ACC112 (cell line): ENCODE measurements around the gene SRSF9.

ENCODE experiments used
- H2AFZ ChIP-seq: fragments of 200-600 bp; sonication (generic); one replicate; pipeline ENCODE4 v1.6.0; 2017; ENCODE audit warnings: antibody characterized with exemption, low read length; ENCODE audit not compliant: unreplicated experiment
- H3K27ac ChIP-seq: fragments of 200-600 bp; sonication (generic); 2 replicates; pipeline ENCODE4 v1.5.1; 2014; ENCODE audit warnings: low read depth, mild to moderate bottlenecking, antibody characterized with exemption, low read length, moderate library complexity
- H3K27me3 ChIP-seq: fragments of 200-600 bp; sonication (generic); 2 replicates; pipeline ENCODE4 v1.6.1; 2014; ENCODE audit warnings: mild to moderate bottlenecking, antibody characterized with exemption, low read length, moderate library complexity, mixed read lengths; ENCODE audit not compliant: insufficient read depth
- H3K36me3 ChIP-seq: fragments of 200-600 bp; sonication (generic); 2 replicates; pipeline ENCODE4 v1.6.1; 2016; ENCODE audit warnings: mild to moderate bottlenecking, antibody characterized with exemption, low read length, moderate library complexity, mixed read lengths; ENCODE audit not compliant: insufficient read depth
- H3K4me1 ChIP-seq: fragments of 200-600 bp; sonication (generic); one replicate; pipeline ENCODE4 v1.6.1; 2016; ENCODE audit warnings: low read length, mixed read lengths; ENCODE audit not compliant: insufficient read depth, unreplicated experiment, control insufficient read depth
- H3K4me3 ChIP-seq: fragments of 200-600 bp; sonication (generic); 2 replicates; pipeline ENCODE4 v1.5.1; 2014; ENCODE audit warnings: mild to moderate bottlenecking, low read depth, low read length
- H3K79me2 ChIP-seq: fragments of 200-600 bp; sonication (generic); one replicate; pipeline ENCODE4 v1.6.0; 2016; ENCODE audit warnings: low read length; ENCODE audit not compliant: control insufficient read depth, unreplicated experiment, insufficient read depth

Gene SRSF9

DNA sequence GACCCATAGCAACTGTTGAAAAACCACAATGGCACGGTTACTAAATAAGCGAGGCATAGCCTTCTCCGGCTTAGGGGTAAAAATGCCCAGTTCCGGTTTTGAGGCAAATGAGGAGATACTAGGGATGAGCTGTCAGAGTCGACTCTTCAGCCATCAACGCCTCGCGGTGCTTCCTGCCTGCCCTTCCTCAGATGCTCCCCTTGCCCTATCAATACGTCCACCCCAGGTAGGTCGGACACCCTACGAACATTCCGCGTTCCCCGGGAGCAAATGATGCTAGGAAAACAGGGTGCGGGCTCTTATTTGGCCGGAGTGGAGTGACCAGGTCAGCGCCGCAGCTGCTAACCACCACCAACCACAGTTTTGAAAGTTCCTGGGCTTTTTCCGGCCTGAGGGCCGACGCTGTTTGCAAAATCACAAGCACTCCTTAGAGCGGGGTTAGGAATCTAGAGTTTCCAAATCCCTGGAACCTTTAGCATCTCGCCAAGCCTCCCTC is 1.2 kb downstream of the SRSF9 start:
- peaks cover 86% of the 10 kb centered on the region for H3K79me2 ChIP-seq
- no peak overlapping the region for H2AFZ ChIP-seq
- H3K27me3 ChIP-seq, result no peaks in the 10 kb centered on the region
- peaks cover 11% of the 10 kb centered on the region for H3K4me1 ChIP-seq
- H3K27ac ChIP-seq, result peak overlapping the region; percentile 71
- H3K36me3 ChIP-seq, result peaks cover 21% of the 10 kb centered on the region; the same call in 1 of the 2 replicates
- peak overlapping the region; percentile 84 for H3K4me3 ChIP-seq

DNA sequence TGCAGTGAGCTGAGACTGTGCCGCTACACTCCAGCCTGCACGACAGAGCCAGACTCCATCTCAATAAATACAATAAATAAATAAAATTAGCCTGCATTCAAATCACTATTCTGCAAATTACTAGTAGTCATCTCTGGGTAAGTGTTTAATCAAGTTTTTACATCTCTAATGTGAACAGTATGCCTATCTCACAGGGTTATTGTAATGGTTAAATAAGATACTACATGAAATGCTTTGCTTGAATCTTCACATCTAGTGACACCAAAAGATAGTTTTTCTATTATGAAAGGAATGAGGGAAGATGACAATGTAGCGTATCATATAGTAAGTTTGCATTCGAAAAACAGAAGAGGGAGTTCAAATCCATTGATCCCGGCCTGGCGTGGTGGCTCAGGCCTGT is 2.1 kb downstream of the SRSF9 start:
- peaks cover 8% of the 10 kb centered on the region for H3K4me1 ChIP-seq
- H2AFZ ChIP-seq, result no peak overlapping the region
- H3K4me3 ChIP-seq, result no peak overlapping the region; the same call in 1 of the 2 replicates
- no peak overlapping the region for H3K27ac ChIP-seq
- peaks cover 28% of the 10 kb centered on the region for H3K36me3 ChIP-seq
- H3K27me3 ChIP-seq, result no peaks in the 10 kb centered on the region
- H3K79me2 ChIP-seq, result peaks cover 77% of the 10 kb centered on the region

DNA sequence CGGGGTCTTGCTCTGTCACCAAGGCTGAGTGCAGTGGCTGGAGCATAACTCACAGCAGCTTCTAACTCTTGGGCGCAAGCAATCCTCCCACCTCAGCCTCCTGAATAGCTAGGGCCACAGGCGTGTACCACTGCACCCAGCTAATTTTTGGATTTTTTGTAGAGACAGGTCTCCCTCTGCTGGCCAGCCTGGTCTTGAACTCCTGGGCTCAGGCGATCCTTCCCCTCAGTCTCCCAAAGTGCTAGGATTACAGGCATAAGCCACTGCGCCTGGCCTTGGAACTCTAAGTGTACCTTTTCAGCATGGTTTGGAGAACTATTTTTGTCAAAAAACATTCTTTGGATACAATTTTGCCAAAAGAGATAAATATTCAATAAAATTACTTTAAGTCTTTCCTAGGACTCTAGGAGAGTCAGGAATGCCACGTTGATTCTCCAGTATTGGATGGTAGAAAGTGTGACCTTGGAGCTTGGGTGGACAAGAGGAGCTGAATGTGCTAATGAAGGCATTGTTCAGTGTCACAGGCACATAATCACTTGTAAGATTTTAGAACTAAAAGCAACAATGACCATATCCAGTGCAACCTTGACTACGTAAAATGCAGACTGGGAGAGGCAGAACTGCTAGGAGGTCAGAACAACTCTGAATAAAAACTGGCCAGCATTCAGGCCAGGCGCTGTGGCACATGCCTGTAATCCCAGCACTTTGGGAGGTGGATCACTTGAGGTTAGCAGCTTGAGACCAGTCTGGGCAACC is 2.8 kb downstream of the SRSF9 start:
- Histone ChIP-seq H3K27me3 (no peaks in the 10 kb centered on the region), H3K79me2 (peaks cover 74% of the 10 kb centered on the region), H2AFZ (no peak overlapping the region), H3K4me1 (peaks cover 5% of the 10 kb centered on the region), H3K27ac (no peak overlapping the region), H3K36me3 (peaks cover 32% of the 10 kb centered on the region), H3K4me3 (no peak overlapping the region)

DNA sequence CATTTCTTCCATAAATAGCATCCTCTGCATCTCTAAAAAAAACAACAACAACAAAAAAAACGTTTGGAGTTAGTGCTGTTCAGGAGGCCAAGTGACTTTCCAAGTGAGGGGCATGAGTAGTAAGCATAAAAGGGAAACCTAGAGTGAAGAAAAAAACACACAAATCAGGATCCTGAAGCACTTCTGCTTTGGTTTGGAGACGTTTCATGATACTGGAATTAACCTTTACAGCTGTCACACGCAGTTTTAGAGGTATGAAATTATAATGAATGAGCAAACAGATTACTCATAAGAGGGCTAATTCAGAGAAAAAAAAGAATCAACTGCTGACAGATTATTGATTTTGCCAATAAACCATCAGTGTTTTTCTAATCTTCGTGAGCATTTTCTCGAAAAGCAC is 3.8 kb downstream of the SRSF9 start:
- Histone ChIP-seq H3K4me3 (no peak overlapping the region), H3K36me3 (peaks cover 32% of the 10 kb centered on the region), H3K79me2 (peaks cover 68% of the 10 kb centered on the region)

DNA sequence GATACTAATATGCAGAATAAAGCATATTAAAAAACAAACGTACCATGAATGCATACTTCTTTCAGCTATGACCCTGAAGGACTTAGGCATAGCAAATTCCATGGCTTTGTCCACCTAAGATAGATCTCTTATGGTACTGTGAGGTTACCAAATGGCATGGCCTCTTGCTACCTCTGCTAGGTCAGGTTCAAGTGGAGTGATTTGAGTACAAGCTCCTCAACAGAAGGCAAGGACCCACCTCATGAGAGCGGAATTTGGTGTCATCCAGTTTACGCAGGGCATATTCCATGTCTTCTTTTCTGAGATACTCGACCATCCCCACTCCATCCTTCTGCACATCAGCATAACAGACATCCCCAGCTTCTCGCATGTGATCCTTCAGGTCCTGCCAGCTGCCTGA is 5.8 kb downstream of the SRSF9 start:
- Histone ChIP-seq H3K4me3 (no peak overlapping the region), H3K4me1 (no peaks in the 10 kb centered on the region), H2AFZ (no peak overlapping the region), H3K27me3 (no peaks in the 10 kb centered on the region), H3K79me2 (peaks cover 52% of the 10 kb centered on the region), H3K36me3 (peaks cover 40% of the 10 kb centered on the region), H3K27ac (no peak overlapping the region)

More for the DNA sequence above, 3.8 kb downstream of the SRSF9 start:
- Histone ChIP-seq H3K27me3 (no peaks in the 10 kb centered on the region), H3K4me1 (peaks cover 5% of the 10 kb centered on the region), H3K27ac (no peak overlapping the region), H2AFZ (no peak overlapping the region)

DNA sequence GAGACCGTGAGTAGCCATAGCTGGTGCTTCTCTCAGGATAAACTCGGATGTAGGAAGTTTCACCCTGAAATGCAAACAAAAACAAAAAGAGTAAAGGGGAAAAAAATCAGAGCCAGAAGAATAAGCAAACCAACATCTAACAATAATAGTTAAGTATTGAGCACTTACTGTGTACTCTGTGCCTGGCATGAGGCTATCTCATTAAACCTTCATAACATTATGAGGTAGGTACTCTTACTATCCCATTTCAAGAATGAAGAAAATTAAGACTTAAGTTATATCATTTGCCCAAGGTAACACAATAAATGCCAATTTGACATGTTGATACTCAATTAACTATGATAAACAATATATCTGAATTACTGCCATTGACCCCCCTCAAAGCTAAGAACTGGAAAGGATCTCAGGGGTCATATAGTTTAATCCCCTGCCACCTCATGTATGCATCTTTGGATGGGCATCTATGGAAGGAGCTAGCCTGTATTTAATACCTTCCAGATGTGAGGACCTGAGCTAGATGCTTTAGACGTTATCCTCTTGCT is 7.4 kb downstream of the SRSF9 start:
- H3K4me3 ChIP-seq, result no peak overlapping the region
- H3K27me3 ChIP-seq, result no peaks in the 10 kb centered on the region
- H3K4me1 ChIP-seq, result no peaks in the 10 kb centered on the region
- H3K79me2 ChIP-seq, result peaks cover 36% of the 10 kb centered on the region
- peaks cover 41% of the 10 kb centered on the region for H3K36me3 ChIP-seq
- no peak overlapping the region for H2AFZ ChIP-seq
- no peak overlapping the region for H3K27ac ChIP-seq

DNA sequence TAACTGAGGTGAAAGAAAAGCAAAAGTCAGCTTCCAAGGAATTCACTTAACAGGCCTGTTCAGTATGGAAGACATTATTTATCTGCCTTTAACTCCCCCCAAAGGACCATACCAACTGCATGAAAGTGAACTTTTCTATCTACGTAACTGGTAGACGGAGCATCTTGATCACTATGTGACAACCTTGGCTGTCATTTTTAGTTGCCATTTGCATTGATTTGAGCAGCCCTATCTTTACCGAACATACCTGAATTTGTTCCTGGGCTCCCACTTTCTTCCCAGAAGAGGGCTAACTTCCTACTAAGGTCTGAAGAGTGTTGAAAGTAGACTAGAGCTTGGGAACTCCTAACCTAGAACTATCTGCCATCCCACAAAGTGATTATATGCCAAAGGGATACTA is 9.4 kb downstream of the SRSF9 start:
- Histone ChIP-seq H3K79me2 (peaks cover 16% of the 10 kb centered on the region), H3K27me3 (no peaks in the 10 kb centered on the region), H3K27ac (no peak overlapping the region), H3K4me1 (no peaks in the 10 kb centered on the region), H3K4me3 (no peak overlapping the region), H3K36me3 (peaks cover 37% of the 10 kb centered on the region), H2AFZ (no peak overlapping the region)

DNA sequence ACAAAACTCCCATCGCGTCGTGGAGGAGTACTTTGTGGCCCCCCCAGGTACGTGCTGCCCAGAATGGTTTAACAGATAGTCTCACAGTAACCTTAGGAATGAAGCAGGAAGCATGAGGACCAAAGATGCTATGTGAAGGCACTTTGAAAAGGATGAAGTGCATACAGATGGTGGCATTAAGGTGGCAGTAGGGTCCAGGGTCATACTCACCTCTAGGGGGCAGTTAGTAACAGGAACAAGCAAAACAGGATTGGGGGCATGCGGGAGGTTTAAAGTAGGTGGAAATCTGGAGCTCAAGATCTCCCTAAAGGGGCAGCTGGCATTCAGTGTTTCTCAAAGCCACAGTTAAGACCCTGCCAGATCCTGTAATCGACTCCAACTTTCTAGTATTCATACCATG is 12.4 kb downstream of the SRSF9 start:
- Histone ChIP-seq H3K79me2 (peaks cover 6% of the 10 kb centered on the region), H3K36me3 (peaks cover 17% of the 10 kb centered on the region), H3K27ac (no peak overlapping the region), H3K4me1 (no peaks in the 10 kb centered on the region), H2AFZ (no peak overlapping the region), H3K27me3 (no peaks in the 10 kb centered on the region), H3K4me3 (no peak overlapping the region)

DNA sequence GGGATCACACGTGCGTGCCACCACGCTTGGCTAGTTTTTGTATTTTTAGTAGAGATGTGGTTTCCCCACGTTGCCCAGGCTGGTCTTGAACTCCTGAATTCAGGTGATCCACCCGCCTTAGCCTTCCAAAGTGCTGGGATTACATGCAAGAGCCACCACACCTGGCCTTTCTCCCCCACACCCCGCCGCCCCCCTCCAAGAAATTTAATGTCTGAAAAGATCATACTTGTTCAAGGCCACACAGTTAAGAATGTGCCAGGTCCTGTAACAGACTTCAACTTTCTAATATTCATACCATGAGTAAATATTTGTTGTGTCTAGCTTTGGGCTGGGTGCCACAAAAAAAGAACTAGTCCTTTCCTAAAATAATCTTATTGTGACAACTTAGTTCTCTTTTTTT is 14.2 kb downstream of the SRSF9 start:
- Histone ChIP-seq H3K27ac (no peak overlapping the region), H3K36me3 (peaks cover 18% of the 10 kb centered on the region), H3K79me2 (peaks cover 10% of the 10 kb centered on the region)

DNA sequence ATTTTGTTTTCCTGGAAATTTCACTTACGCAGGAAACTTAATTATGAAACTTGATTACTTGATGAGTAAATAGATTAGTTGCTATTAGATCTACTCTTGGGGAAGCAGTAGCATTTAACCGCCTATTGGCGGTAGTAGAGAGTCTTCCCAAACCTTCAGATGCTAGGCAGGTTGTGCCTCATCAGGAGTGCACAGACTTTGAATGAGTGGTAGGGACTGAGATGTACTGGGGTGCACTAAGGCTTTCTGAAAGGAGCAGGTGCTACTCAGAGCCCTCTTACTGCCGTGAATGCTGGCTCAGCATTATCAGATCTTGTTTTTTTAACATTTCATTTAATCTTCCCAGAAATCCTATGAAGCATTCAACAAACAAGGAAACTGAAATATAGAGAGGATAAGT is 15.6 kb downstream of the SRSF9 start:
- Histone ChIP-seq H3K27ac (no peak overlapping the region), H3K36me3 (peaks cover 12% of the 10 kb centered on the region), H3K27me3 (no peaks in the 10 kb centered on the region), H3K4me3 (no peak overlapping the region), H3K79me2 (peaks cover 15% of the 10 kb centered on the region), H2AFZ (no peak overlapping the region), H3K4me1 (no peaks in the 10 kb centered on the region)

More for the DNA sequence above, 14.2 kb downstream of the SRSF9 start:
- no peaks in the 10 kb centered on the region for H3K27me3 ChIP-seq
- H3K4me1 ChIP-seq, result no peaks in the 10 kb centered on the region
- no peak overlapping the region for H2AFZ ChIP-seq
- no peak overlapping the region for H3K4me3 ChIP-seq
